ENCODE data around the gene ZNF384. TPM values are rescaled to one million over a fixed set of nuclear protein-coding genes. Genes with fewer than 3 reads are reported as not detected.

Gene ZNF384
- polyA plus RNA-seq, 4 donors = 68.1 to 109 (median 90.5) TPM

- no peak for DNase-seq (ENCODE audit: low read depth in 4 of 4, low spot score in 2 of 4)
Measured at GRCh38 chr12:6699989-6700645, 10.9 kb upstream of the ZNF384 start.

GRCh38 chr12:6699259-6699988, 10.2 kb upstream of the ZNF384 start:
- no peak for DNase-seq (ENCODE audit: low read depth in 4 of 4, low spot score in 2 of 4)

GRCh38 chr12:6698352-6699046, 9.3 kb upstream of the ZNF384 start:
- DNase-seq (ENCODE audit: low read depth in 4 of 4, low spot score in 2 of 4) = no peak

- DNase-seq (ENCODE audit: low read depth in 4 of 4, low spot score in 2 of 4) = peak in 1 of 4 donors; percentile 31
Measured at GRCh38 chr12:6697584-6698351, 8.6 kb upstream of the ZNF384 start.

GRCh38 chr12:6696690-6697583, 7.8 kb upstream of the ZNF384 start:
- DNase-seq (ENCODE audit: low read depth in 4 of 4, low spot score in 2 of 4) = peak in 1 of 4 donors; percentile 19

- DNase-seq (ENCODE audit: low read depth in 4 of 4, low spot score in 2 of 4) = no peak
Measured at GRCh38 chr12:6695313-6696045, 6.3 kb upstream of the ZNF384 start.

GRCh38 chr12:6694701-6695100, 5.5 kb upstream of the ZNF384 start:
- no peak for DNase-seq (ENCODE audit: low read depth in 4 of 4, low spot score in 2 of 4)

GRCh38 chr12:6693832-6694355, 4.7 kb upstream of the ZNF384 start:
- DNase-seq (ENCODE audit: low read depth in 4 of 4, low spot score in 2 of 4) = no peak

GRCh38 chr12:6692888-6693287, 3.7 kb upstream of the ZNF384 start:
- no peak for DNase-seq (ENCODE audit: low read depth in 4 of 4, low spot score in 2 of 4)

- DNase-seq (ENCODE audit: low read depth in 4 of 4, low spot score in 2 of 4) = no peak
Measured at GRCh38 chr12:6691473-6691872, 2.3 kb upstream of the ZNF384 start.

GRCh38 chr12:6688543-6688998, 604 bp downstream of the ZNF384 start:
- peak in 1 of 4 donors; percentile 81 for DNase-seq (ENCODE audit: low read depth in 4 of 4, low spot score in 2 of 4)

- no peak for DNase-seq (ENCODE audit: low read depth in 4 of 4, low spot score in 2 of 4)
Measured at GRCh38 chr12:6685814-6686213, 3.4 kb downstream of the ZNF384 start.

- DNase-seq (ENCODE audit: low read depth in 4 of 4, low spot score in 2 of 4) = no peak
Measured at GRCh38 chr12:6684609-6685008, 4.6 kb downstream of the ZNF384 start.

- DNase-seq (ENCODE audit: low read depth in 4 of 4, low spot score in 2 of 4) = no peak
Measured at GRCh38 chr12:6676962-6677361, 12.2 kb downstream of the ZNF384 start.

- DNase-seq (ENCODE audit: low read depth in 4 of 4, low spot score in 2 of 4) = no peak
Measured at GRCh38 chr12:6672143-6672542, 17.0 kb downstream of the ZNF384 start.

- no peak for DNase-seq (ENCODE audit: low read depth in 4 of 4, low spot score in 2 of 4)
Measured at GRCh38 chr12:6667559-6668210, 21.5 kb downstream of the ZNF384 start.

- no peak for DNase-seq (ENCODE audit: low read depth in 4 of 4, low spot score in 2 of 4)
Measured at GRCh38 chr12:6666211-6666610, 23.0 kb downstream of the ZNF384 start.

GRCh38 chr12:6664902-6665301, 24.3 kb downstream of the ZNF384 start:
- no peak for DNase-seq (ENCODE audit: low read depth in 4 of 4, low spot score in 2 of 4)

Data from left renal cortex interstitium (tissue), 4 donors.